ENCODE results near the gene BMPR1B. TPM values are rescaled to one million over a fixed set of nuclear protein-coding genes. Genes with fewer than 3 reads are reported as not detected.

The BMPR1B gene
- total RNA-seq, 2 donors from 2014 or later: 28.6 to 59.8 TPM

GRCh38 chr4:94905511-94905910 is 147.8 kb downstream of the BMPR1B start:
- no peak for DNase-seq (ENCODE audit: low spot score)
- no peaks in the 10 kb centered on the region for H3K27me3 ChIP-seq (replicated peaks; ENCODE audit: insufficient read depth)
- TF ChIP-seq CTCF (IDR thresholded peaks at IDR 0.05) (no peak), POLR2AphosphoS5 (IDR thresholded peaks at IDR 0.05) (no peak), POLR2A (IDR thresholded peaks at IDR 0.05) (no peak)
- H3K27ac ChIP-seq: no peak overlapping the region
- intact Hi-C loops (cut with DNase I): no loop called here
- 49% methylated on average over 3 of the region's 3 CpGs for WGBS
- H3K36me3 ChIP-seq: no peaks in the 10 kb centered on the region
- H3K4me1 ChIP-seq (replicated peaks): no peaks in the 10 kb centered on the region
- no peak overlapping the region for H3K4me3 ChIP-seq
- H3K9me3 ChIP-seq: no peaks in the 10 kb centered on the region

- no peak for TF ChIP-seq POLR2AphosphoS5 (IDR thresholded peaks at IDR 0.05)
- no peak for TF ChIP-seq CTCF (IDR thresholded peaks at IDR 0.05)
- no peak for TF ChIP-seq POLR2A (IDR thresholded peaks at IDR 0.05)
- 55% methylated on average over 3 of the region's 3 CpGs for WGBS
- H3K27me3 ChIP-seq (replicated peaks; ENCODE audit: insufficient read depth): no peaks in the 10 kb centered on the region
- H3K27ac ChIP-seq: no peak overlapping the region
- H3K4me1 ChIP-seq (replicated peaks): no peaks in the 10 kb centered on the region
- no peaks in the 10 kb centered on the region for H3K36me3 ChIP-seq
- intact Hi-C loops (cut with DNase I): no loop called here
- no peak overlapping the region for H3K4me3 ChIP-seq
- no peaks in the 10 kb centered on the region for H3K9me3 ChIP-seq
- no peak for DNase-seq (ENCODE audit: low spot score)
These were observed 151.9 kb downstream of the BMPR1B start for GRCh38 chr4:94909645-94910044.

GRCh38 chr4:94911106-94911505 is 153.4 kb downstream of the BMPR1B start:
- intact Hi-C loops (cut with DNase I): no loop called here
- Histone ChIP-seq H3K36me3 (no peaks in the 10 kb centered on the region), H3K4me1 (replicated peaks) (no peaks in the 10 kb centered on the region), H3K27me3 (replicated peaks; ENCODE audit: insufficient read depth) (no peaks in the 10 kb centered on the region), H3K4me3 (no peak overlapping the region), H3K9me3 (no peaks in the 10 kb centered on the region), H3K27ac (no peak overlapping the region)
- DNase-seq (ENCODE audit: low spot score): no peak
- WGBS: 91% methylated on average over 1 of the region's 1 CpG
- TF ChIP-seq POLR2A (IDR thresholded peaks at IDR 0.05) (no peak), POLR2AphosphoS5 (IDR thresholded peaks at IDR 0.05) (no peak), CTCF (IDR thresholded peaks at IDR 0.05) (no peak)

- no peak for TF ChIP-seq POLR2A (IDR thresholded peaks at IDR 0.05)
- no peak for TF ChIP-seq CTCF (IDR thresholded peaks at IDR 0.05)
- TF ChIP-seq POLR2AphosphoS5 (IDR thresholded peaks at IDR 0.05): no peak
- H3K4me3 ChIP-seq: no peak overlapping the region
- H3K27ac ChIP-seq: no peak overlapping the region
- H3K4me1 ChIP-seq (replicated peaks): no peaks in the 10 kb centered on the region
- H3K27me3 ChIP-seq (replicated peaks; ENCODE audit: insufficient read depth): no peaks in the 10 kb centered on the region
- no peaks in the 10 kb centered on the region for H3K36me3 ChIP-seq
- DNase-seq (ENCODE audit: low spot score): no peak
- H3K9me3 ChIP-seq: no peaks in the 10 kb centered on the region
- WGBS: 75% methylated on average over 2 of the region's 2 CpGs
- intact Hi-C loops (cut with DNase I): no loop called here
These were observed 154.9 kb downstream of the BMPR1B start for GRCh38 chr4:94912606-94913005.

GRCh38 chr4:94913316-94913715 is 155.6 kb downstream of the BMPR1B start:
- no peaks in the 10 kb centered on the region for H3K27me3 ChIP-seq (replicated peaks; ENCODE audit: insufficient read depth)
- 87% methylated on average over 1 of the region's 1 CpG for WGBS
- intact Hi-C loops (cut with DNase I): no loop called here
- TF ChIP-seq POLR2AphosphoS5 (IDR thresholded peaks at IDR 0.05): no peak
- TF ChIP-seq CTCF (IDR thresholded peaks at IDR 0.05): no peak
- TF ChIP-seq POLR2A (IDR thresholded peaks at IDR 0.05): no peak
- H3K4me1 ChIP-seq (replicated peaks): no peaks in the 10 kb centered on the region
- no peaks in the 10 kb centered on the region for H3K9me3 ChIP-seq
- H3K36me3 ChIP-seq: no peaks in the 10 kb centered on the region
- no peak overlapping the region for H3K4me3 ChIP-seq
- no peak overlapping the region for H3K27ac ChIP-seq
- no peak for DNase-seq (ENCODE audit: low spot score)

Data from prostate gland (tissue), 2 donors.